Measurements from ENCODE around the gene KIAA1549. TPM values are rescaled to one million over a fixed set of nuclear protein-coding genes. Genes with fewer than 3 reads are reported as not detected.

The KIAA1549 gene
- polyA plus RNA-seq, 1 experiment = 2.5 TPM

DNA sequence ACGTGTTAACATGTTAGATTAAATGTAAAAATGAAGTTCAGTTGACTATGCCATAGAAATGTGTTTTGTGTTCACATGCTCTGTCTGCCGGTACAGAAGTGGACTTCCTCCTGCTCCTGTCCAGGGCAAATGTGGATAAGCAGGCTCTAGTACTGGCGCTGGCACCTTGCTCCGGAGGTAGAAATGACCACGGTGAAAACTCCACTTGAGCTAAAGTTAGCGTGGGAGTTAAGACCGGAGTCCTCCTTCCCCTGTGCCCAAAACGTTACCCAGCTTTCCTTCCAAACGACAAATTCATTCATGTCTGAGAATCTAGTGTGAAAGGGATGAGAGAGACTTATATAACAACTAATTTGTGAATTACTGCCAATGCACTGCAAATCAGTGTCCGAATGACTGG lies 148.2 kb downstream of the KIAA1549 start:
- no peaks in the 10 kb centered on the region for H3K27me3 ChIP-seq (ENCODE audit: control insufficient read depth, insufficient read depth, low read length)
- ChIA-PET CTCF (no interaction called here), POLR2A (no interaction called here)
- H3K4me3 ChIP-seq (ENCODE audit: low read depth, low read length) = no peak overlapping the region
- H3K36me3 ChIP-seq (ENCODE audit: control insufficient read depth, insufficient read depth, low read length) = 0 out of 2 replicates have a peak, but pooled peaks cover 3% of the 10 kb centered on the region
- DNase-seq (ENCODE audit: low read depth) = no peak
- TF ChIP-seq, protein P1, sequence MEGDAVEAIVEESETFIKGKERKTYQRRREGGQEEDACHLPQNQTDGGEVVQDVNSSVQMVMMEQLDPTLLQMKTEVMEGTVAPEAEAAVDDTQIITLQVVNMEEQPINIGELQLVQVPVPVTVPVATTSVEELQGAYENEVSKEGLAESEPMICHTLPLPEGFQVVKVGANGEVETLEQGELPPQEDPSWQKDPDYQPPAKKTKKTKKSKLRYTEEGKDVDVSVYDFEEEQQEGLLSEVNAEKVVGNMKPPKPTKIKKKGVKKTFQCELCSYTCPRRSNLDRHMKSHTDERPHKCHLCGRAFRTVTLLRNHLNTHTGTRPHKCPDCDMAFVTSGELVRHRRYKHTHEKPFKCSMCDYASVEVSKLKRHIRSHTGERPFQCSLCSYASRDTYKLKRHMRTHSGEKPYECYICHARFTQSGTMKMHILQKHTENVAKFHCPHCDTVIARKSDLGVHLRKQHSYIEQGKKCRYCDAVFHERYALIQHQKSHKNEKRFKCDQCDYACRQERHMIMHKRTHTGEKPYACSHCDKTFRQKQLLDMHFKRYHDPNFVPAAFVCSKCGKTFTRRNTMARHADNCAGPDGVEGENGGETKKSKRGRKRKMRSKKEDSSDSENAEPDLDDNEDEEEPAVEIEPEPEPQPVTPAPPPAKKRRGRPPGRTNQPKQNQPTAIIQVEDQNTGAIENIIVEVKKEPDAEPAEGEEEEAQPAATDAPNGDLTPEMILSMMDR (IDR thresholded peaks at IDR 0.05; ENCODE audit: insufficient read depth, low read depth, low read length) = no peak

DNA sequence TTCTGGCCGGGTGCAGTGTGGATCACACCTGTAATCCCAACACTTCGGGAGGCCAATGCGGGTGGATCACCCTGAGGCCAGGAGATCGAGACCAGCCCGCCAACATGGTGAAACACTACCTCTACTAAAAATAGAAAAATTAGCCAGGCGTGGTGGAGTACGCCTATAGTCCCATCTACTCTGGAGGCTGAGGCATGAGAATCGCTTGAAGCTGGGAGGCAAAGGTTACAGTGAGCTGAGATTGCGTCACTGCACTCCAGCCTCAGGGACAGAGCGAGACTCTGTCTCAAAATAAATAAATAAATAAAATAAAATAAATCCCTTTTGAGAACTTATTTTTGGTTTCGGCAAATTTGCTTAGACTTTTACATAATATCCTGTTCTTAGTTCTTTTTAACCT lies 151.9 kb downstream of the KIAA1549 start:
- DNase-seq (ENCODE audit: low read depth) = no peak
- Histone ChIP-seq H3K36me3 (ENCODE audit: control insufficient read depth, insufficient read depth, low read length) (no peaks in the 10 kb centered on the region), H3K27me3 (ENCODE audit: control insufficient read depth, insufficient read depth, low read length) (no peaks in the 10 kb centered on the region), H3K4me3 (ENCODE audit: low read depth, low read length) (no peak overlapping the region)
- CTCF ChIA-PET = interaction anchor here (1.3 kb wide), 1 partner anchor 10 kb away, joined by 3 read pairs; no protein-coding TSS in a partner anchor
- POLR2A ChIA-PET = no interaction called here
- TF ChIP-seq, protein P1 (IDR thresholded peaks at IDR 0.05; ENCODE audit: insufficient read depth, low read depth, low read length) = no peak

DNA sequence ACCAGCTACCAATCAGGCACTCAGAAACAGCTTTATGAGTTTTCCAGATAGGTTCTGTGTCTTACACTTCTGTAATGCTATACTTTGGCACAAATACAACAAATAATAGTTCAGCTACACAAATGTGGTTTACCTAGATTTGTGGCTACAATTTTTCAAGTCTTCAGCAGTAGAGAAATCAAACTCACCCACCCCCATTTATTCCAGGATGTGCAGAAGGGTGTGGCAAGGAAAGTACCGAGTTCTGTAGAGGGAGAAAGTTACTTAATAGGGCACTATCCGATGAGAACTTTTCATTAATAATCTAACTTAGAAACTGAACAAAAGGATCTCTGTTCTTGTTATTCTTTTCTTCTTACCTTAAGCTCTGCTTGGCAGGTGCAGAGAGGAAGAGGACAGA lies 152.9 kb downstream of the KIAA1549 start:
- Histone ChIP-seq H3K4me3 (ENCODE audit: low read depth, low read length) (no peak overlapping the region), H3K36me3 (ENCODE audit: control insufficient read depth, insufficient read depth, low read length) (no peaks in the 10 kb centered on the region), H3K27me3 (ENCODE audit: control insufficient read depth, insufficient read depth, low read length) (no peaks in the 10 kb centered on the region)
- ChIA-PET CTCF (interaction anchor here (1.3 kb wide), 1 partner anchor 11 kb away, joined by 3 read pairs; no protein-coding TSS in a partner anchor), POLR2A (no interaction called here)
- no peak for DNase-seq (ENCODE audit: low read depth)
- TF ChIP-seq, protein P1 (IDR thresholded peaks at IDR 0.05; ENCODE audit: insufficient read depth, low read depth, low read length) = no peak

DNA sequence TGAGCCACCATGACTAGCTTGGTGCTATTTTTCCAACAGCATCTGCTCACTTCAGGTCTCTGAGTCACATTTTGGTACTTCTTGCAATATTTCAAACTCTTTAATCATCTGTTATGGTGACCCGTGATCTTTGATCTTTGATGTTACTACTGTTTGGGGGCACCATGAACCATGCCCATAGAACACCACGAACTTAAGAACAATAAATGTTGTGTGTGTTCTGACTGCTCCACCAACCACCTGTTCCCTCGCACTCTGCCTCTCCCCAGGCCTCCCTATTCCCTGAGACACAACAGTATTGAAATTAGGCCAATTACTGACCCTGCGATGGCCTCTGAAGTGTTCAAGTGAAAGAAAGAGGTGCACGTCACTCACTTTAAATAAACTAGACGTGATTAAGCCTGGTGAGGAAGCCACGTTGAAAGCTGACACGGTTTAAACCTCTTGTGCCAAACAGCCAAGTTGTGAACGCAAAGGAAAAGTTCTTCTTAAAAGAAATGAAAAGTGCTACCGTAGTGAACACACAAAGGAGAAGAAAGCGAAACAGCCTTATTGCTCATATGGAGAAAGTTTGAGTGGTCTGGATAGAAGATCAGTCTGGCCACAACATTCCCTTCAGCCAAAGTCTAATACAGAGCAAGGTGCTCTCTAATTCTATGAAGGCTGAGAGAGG lies 156.0 kb downstream of the KIAA1549 start:
- CTCF ChIA-PET = no interaction called here
- POLR2A ChIA-PET = no interaction called here
- no peaks in the 10 kb centered on the region for H3K36me3 ChIP-seq (ENCODE audit: control insufficient read depth, insufficient read depth, low read length)
- TF ChIP-seq, protein P1 (IDR thresholded peaks at IDR 0.05; ENCODE audit: insufficient read depth, low read depth, low read length) = no peak
- DNase-seq (ENCODE audit: low read depth) = no peak
- no peaks in the 10 kb centered on the region for H3K27me3 ChIP-seq (ENCODE audit: control insufficient read depth, insufficient read depth, low read length)
- H3K4me3 ChIP-seq (ENCODE audit: low read depth, low read length) = no peak overlapping the region

DNA sequence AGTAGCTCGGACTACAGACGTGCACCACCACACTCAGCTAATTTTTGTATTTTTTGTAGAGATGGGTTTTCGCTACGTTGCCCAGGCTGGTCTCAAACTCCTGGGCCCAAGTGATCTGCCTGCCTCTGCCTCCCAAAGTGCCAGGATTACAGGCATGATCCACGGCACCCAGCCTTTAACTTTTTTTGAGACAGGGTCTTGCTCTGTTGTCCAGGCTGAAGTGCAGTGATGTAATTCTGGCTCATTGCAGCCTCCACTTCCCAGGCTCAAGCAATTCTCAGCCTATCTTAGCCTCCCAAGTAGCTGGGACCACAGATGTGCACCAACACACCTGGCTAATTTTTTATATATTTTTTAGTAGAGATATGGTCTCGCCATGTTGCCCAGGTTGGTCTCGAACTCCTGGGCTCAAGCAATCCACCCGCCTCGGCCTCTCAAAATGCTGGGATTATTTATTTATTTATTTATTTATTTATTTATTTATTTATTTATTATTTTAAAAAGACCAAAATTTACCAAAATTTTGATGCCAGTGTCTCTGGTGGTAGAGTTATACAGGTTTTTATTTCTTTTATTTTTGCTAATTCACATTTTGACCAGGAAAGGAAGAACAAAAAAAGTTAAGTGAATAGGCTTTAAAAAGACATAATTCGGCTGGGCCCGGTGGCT lies 158.2 kb downstream of the KIAA1549 start:
- H3K36me3 ChIP-seq (ENCODE audit: control insufficient read depth, insufficient read depth, low read length) = no peaks in the 10 kb centered on the region
- no peak overlapping the region for H3K4me3 ChIP-seq (ENCODE audit: low read depth, low read length)
- ChIA-PET POLR2A (no interaction called here), CTCF (no interaction called here)
- no peak for DNase-seq (ENCODE audit: low read depth)
- TF ChIP-seq, protein P1 (IDR thresholded peaks at IDR 0.05; ENCODE audit: insufficient read depth, low read depth, low read length) = no peak
- no peaks in the 10 kb centered on the region for H3K27me3 ChIP-seq (ENCODE audit: control insufficient read depth, insufficient read depth, low read length)
